Hepatocyte (in vitro differentiated cells): ENCODE measurements around the gene TBK1.

Source experiments
- CTCF ChIP-seq: fragments of 200-600 bp; sonication (generic); IDR thresholded peaks from 2 replicates; pipeline ENCODE4 v1.5.1; 2016; ENCODE audit warnings: antibody characterized with exemption, mild to moderate bottlenecking; ENCODE audit not compliant: poor library complexity
- EZH2phosphoT487 ChIP-seq: fragments of 200-600 bp; sonication (generic); IDR thresholded peaks from one replicate; pipeline ENCODE4 v1.6.1; 2018; ENCODE audit warnings: antibody characterized with exemption, mild to moderate bottlenecking, low read depth, moderate library complexity; ENCODE audit not compliant: unreplicated experiment, severe bottlenecking

DNA sequence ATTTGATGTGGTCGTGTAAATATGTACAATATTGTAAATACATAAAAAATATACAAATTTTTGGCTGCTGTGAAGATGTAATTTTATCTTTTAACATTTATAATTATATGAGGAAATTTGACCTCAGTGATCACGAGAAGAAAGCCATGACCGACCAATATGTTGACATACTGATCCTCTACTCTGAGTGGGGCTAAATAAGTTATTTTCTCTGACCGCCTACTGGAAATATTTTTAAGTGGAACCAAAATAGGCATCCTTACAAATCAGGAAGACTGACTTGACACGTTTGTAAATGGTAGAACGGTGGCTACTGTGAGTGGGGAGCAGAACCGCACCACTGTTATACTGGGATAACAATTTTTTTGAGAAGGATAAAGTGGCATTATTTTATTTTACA lies 49.6 kb downstream of the TBK1 start:
- no peak for TF ChIP-seq EZH2phosphoT487
- no peak for TF ChIP-seq CTCF
